GM18526 (cell line): Measurements from ENCODE around the gene VAV3.

Experiments used
- POLR2A ChIP-seq: IDR thresholded peaks from 3 replicates; pipeline ENCODE4 v1.6.1; 2011; ENCODE audit not compliant: insufficient read length; ENCODE audit errors: extremely low read depth

The VAV3 gene

DNA sequence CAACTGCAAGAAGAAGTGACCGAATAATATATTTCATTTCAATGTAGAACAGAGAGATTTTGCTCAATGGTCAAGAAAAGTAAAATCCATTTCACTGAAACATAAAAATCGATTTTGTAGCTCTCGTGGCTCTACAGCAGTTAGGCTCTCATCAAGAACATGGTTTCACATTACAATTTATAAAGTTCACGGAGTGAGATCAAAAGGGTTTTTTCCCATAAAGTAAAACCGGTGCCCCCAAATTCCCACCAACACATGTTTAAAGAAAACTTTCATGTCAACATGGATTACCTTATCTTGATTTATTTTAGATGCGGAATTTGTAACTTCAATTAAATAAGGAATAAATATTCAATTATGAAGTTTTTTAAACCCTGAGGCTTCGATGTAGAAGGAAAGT is 16.3 kb upstream of the VAV3 start:
- no peak for TF ChIP-seq POLR2A

DNA sequence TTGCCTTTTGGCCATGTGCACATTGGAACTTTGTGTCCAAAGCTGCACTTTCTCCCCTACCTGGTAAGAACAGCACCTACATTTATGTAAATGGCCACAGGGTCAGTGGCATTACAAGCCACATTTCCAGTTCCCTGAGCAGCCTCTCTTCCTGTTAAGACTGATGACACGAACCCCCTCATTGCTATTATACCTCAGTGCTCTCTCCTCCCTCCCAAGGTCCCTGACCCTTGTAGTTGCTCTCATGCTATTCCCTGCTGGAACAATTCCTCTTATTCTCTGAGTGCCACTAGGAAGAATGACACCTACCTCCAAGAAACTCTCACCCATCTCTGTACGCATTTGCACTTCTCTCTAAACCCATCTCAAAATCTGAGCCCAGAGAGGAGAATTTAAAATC is 14.9 kb upstream of the VAV3 start:
- TF ChIP-seq POLR2A = no peak

GRCh38 chr1:107979088-107979487 is 14.1 kb upstream of the VAV3 start:
- no peak for TF ChIP-seq POLR2A

GRCh38 chr1:107976836-107977235 is 11.9 kb upstream of the VAV3 start:
- no peak for TF ChIP-seq POLR2A

DNA sequence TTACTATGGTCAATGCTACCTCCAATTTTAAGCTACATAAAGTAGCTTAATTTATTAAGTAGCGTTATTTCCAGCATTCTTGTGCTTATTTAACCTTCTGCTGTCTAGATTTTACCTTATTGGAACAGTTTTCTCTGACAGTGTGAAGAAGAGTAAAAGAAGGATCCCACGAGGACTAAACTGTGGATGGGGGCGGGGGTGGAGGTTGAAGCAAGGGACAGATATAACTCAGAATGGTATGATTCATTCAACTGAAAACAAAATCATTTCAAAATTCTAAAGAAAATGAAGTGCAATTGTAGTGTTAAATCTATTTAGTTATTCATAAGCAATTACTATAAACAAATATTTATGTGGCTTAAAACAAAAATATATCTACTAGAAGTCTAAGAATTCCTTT is 11.5 kb upstream of the VAV3 start:
- TF ChIP-seq POLR2A = no peak

DNA sequence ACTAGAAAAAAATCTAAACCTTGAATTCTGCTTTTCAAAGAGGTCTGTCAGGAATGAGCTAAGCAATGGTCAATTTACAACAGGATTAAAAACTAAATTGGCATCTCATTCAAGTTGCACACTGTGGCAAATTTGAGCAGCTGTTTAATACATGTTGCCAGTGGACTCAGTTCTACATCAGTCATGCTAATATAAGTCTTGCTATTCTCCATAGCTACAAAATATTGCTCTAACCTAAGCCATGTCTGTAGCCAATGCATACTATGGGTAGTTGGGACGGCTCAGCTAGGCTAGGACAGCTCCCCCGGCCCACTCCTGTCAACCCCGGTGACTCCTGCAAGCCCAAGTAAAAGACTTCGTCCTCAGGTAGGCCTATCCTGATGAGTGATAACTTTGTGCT is 10.9 kb upstream of the VAV3 start:
- TF ChIP-seq POLR2A = no peak

GRCh38 chr1:107974090-107974489 is 9.1 kb upstream of the VAV3 start:
- no peak for TF ChIP-seq POLR2A

GRCh38 chr1:107972391-107973180 is 7.6 kb upstream of the VAV3 start:
- TF ChIP-seq POLR2A = no peak

DNA sequence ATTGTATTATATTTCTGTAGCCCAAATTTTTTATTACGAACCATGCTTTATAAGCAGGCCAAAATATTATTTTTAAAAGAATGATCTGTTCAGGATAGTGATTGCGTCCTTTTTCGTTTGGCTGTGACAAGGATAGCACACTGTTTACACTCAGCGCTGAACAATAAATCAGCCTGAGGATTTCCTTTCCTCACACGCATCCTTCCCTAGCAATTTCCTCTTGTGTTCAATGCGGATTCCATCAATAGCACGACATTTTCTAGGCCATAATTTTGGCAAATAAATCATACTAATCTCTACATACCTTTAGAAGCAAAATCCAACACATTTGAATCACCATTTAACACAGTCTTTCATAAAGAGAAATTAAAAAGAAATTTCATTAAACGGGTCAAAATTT is 1.6 kb upstream of the VAV3 start:
- TF ChIP-seq POLR2A = no peak

- no peak for TF ChIP-seq POLR2A
Observed at GRCh38 chr1:107964336-107965109, 457 bp downstream of the VAV3 start.

DNA sequence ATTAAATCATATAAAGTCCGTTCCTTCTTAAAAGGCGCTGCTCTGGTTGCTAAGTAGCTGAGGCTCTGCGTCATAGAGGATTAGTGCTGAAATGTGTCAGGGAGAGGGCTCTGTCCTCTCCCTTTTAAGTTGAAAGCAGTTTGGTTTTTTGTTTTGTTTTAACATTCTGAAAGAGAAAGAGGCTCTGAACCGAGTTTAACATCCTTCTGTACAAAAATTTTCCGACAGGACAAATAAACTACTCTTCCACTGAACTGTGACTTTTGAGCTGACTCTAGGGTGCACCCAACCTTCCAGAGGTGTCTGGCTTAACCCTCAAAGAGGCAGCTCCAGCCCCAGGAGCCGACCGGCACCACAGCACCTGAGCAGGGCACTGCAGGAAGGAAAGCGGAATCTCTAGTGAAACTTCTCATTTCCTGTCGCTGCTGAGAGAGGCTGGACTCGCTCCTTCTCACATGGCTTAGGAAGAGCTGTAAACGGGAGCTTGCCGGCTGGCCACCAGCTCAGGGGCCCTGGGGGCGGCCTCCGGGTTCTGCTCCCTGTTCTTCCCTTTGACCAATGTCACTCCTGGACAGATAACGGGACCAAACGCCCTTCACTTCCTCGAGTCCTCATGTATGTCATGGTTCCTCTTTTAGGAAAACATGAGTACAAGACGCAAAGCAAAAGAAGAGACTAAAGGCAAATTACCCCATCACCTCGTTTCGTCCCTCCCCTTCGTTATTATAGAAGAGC is 1.2 kb downstream of the VAV3 start:
- TF ChIP-seq POLR2A = no peak

- TF ChIP-seq POLR2A = no peak
Observed at GRCh38 chr1:107963008-107963407, 2.0 kb downstream of the VAV3 start.

- no peak for TF ChIP-seq POLR2A
Observed at GRCh38 chr1:107954719-107955415, 10.1 kb downstream of the VAV3 start.

GRCh38 chr1:107954126-107954525 is 10.9 kb downstream of the VAV3 start:
- no peak for TF ChIP-seq POLR2A

GRCh38 chr1:107953556-107953955 is 11.4 kb downstream of the VAV3 start:
- TF ChIP-seq POLR2A = no peak
